Stomach (tissue), 9 donors: Measurements from ENCODE around the gene ZNF598. TPM values are rescaled to one million over a fixed set of nuclear protein-coding genes. Genes with fewer than 3 reads are reported as not detected.

Experiments used
- DNase-seq, 2 donors: peaks; one replicate each; pipeline versions ENCODE4 v3.0.0 to v3.0.0-alpha.2; 2013 to 2019
- H3K27ac ChIP-seq, 5 donors: fragments of 200-600 bp in 4 of 5; sonication (generic) in 4 of 5; one replicate each; pipeline ENCODE4 v1.5.1; 2013 to 2019; ENCODE audit warnings: mild to moderate bottlenecking in 1 of 5, moderate library complexity in 1 of 5
- H3K27me3 ChIP-seq, 3 donors: fragments of 200-600 bp; sonication (generic); one replicate each; pipeline ENCODE4 v1.5.1; 2017 to 2019; ENCODE audit warnings: mixed run types in 1 of 3
- H3K36me3 ChIP-seq, 4 donors: fragments of 200-600 bp; sonication (generic); 1 replicate in 3 of 4; 2 replicates in 1 of 4; pipeline ENCODE4 v1.5.1; 2016 to 2019
- H3K4me1 ChIP-seq, 4 donors: fragments of 200-600 bp; sonication (generic); one replicate each; pipeline ENCODE4 v1.5.1; 2016 to 2019
- H3K4me3 ChIP-seq, 4 donors: fragments of 200-600 bp; sonication (generic) in 3 of 4; one replicate each; pipeline ENCODE4 v1.5.1; 2016 to 2019; ENCODE audit warnings: mild to moderate bottlenecking in 1 of 4
- H3K9me3 ChIP-seq, 4 donors: fragments of 200-600 bp; sonication (generic); one replicate each; pipeline ENCODE4 v1.5.1; 2016 to 2019
- CTCF ChIP-seq, 7 experiments: fragments of 450-650 bp in 4 of 7; fragments of 200-600 bp in 3 of 7; sonication (generic) in 3 of 7; IDR thresholded peaks; one replicate each; pipeline ENCODE4 v1.5.1; 2016 to 2019; ENCODE audit warnings: antibody characterized with exemption in 7 of 7, control low read depth in 2 of 7, mild to moderate bottlenecking in 1 of 7
- EP300 ChIP-seq: sonication (generic); formaldehyde crosslinking; IDR thresholded peaks from one replicate; pipeline ENCODE4 v1.6.1; 2017; ENCODE audit warnings: antibody characterized with exemption
- POLR2A ChIP-seq, 4 donors: fragments of 450-650 bp; IDR thresholded peaks; one replicate each; pipeline ENCODE4 v1.6.1; 2016; ENCODE audit warnings: antibody characterized with exemption in 4 of 4, control low read depth in 2 of 4, mild to moderate bottlenecking in 1 of 4, moderate library complexity in 1 of 4
- POLR2AphosphoS5 ChIP-seq, 3 donors: sonication (generic); formaldehyde crosslinking; IDR thresholded peaks; one replicate each; pipeline ENCODE4 v1.6.1; 2016; ENCODE audit warnings: antibody characterized with exemption in 3 of 3
- WGBS, 5 donors: extraction: QIAGEN DNeasy Blood & Tissue Kit in 3 of 5; methylation state at CpG; one replicate each; pipeline versions ENCODE4 v1.1.5 to v1.1.7; 2013 to 2018; 5-methylcytosine and 5-hydroxymethylcytosine counted together
- intact Hi-C: fragments of 100-400 bp; cut with DNase I; formaldehyde crosslinking; loops from one replicate; pipeline ENCODE4 v1.15.1; 2023; ENCODE audit warnings: low total_unique reads
- polyA plus RNA-seq, 3 donors: library from polyadenylated mRNA; stranded (reverse); fragments of 200-250 nt; gene quantifications; one replicate each; pipeline ENCODE4 v1.2.3, GENCODE V29; 2013
- total RNA-seq, 5 donors: library from RNA; depleted of rRNA; stranded (reverse); fragments of >200 nt; gene quantifications; one replicate each; pipeline versions ENCODE4 v1.1.0 to v1.2.3, GENCODE V29; 2014 to 2016
- donor health status: healthy with polysubstance abuse.
- donor health status: Bipolar disorder and iron deficiency.
- donor health status: healthy.

Gene ZNF598
- total and polyA plus RNA-seq, 8 donors, result 16.3 to 86.2 (median 26.2) TPM

GRCh38 chr16:1991948-1992703, 17.5 kb downstream of the ZNF598 start:
- peak overlapping the region; percentile 38 to 45 (median 40) for H3K4me3 ChIP-seq
- no peaks in the 10 kb centered on the region for H3K9me3 ChIP-seq
- peaks cover 7 to 53% (median 35%) of the 10 kb centered on the region in 3 donors for H3K27me3 ChIP-seq
- DNase-seq, result peak; percentile 95 to 97
- intact Hi-C loops, result no loop called here
- H3K27ac ChIP-seq, result peak overlapping the region; percentile 40 to 73 (median 70)
- WGBS, 5 donors, result 3 to 19% (median 9%) methylated on average over 33 to 93 of the region's 96 CpGs
- H3K36me3 ChIP-seq, result peaks cover 0 to 17% (median 9%) of the 10 kb centered on the region in 4 donors
- H3K4me1 ChIP-seq, result peaks cover 27 to 48% (median 43%) of the 10 kb centered on the region in 4 donors
- peak in 2 of 3 donors; percentile 74 to 83 for TF ChIP-seq POLR2AphosphoS5 (IDR thresholded peaks at IDR 0.05)
- TF ChIP-seq CTCF (IDR thresholded peaks at IDR 0.05), result no peak

GRCh38 chr16:1991588-1991947, 18.1 kb downstream of the ZNF598 start:
- Histone ChIP-seq H3K4me1 (peaks cover 27 to 44% (median 43%) of the 10 kb centered on the region in 4 donors), H3K27ac (peak overlapping the region; percentile 40 to 73 (median 70)), H3K9me3 (no peaks in the 10 kb centered on the region), H3K4me3 (peak overlapping the region; percentile 38 to 45 (median 40)), H3K36me3 (peaks cover 3 to 17% (median 9%) of the 10 kb centered on the region in 4 donors), H3K27me3 (peaks cover 7 to 53% (median 35%) of the 10 kb centered on the region in 3 donors)
- intact Hi-C loops, result no loop called here
- WGBS, 5 donors, result 7 to 18% (median 18%) methylated on average over 10 to 22 of the region's 22 CpGs
- DNase-seq, result no peak
- no peak for TF ChIP-seq CTCF (IDR thresholded peaks at IDR 0.05)
- TF ChIP-seq POLR2A (IDR thresholded peaks at IDR 0.05), result no peak
- TF ChIP-seq POLR2AphosphoS5 (IDR thresholded peaks at IDR 0.05), result no peak
- TF ChIP-seq EP300, result no peak

DNA sequence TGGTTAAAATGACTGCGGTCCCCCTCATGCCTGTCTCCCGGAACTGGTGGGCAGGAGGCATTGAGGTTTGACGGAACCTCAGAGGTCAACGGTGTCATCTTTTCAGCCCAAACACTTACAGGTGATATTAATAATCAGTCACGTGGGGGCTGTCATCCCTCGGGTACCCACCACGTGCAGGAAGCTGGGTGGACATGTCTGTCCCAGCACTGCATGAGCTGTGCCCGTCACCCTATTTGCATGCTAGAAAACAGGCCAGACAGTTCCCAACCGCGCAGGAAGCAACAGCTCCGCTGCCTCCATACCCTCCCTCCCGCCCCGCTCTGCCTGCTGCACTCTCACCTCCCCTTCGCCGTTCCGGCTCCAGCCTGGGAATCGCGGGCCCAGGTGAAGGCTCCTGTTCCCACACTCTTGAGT, 18.5 kb downstream of the ZNF598 start:
- peaks cover 7 to 17% (median 13%) of the 10 kb centered on the region in 4 donors for H3K36me3 ChIP-seq
- H3K4me1 ChIP-seq, result peaks cover 27 to 44% (median 42%) of the 10 kb centered on the region in 4 donors
- TF ChIP-seq EP300 (no peak), CTCF (IDR thresholded peaks at IDR 0.05) (no peak), POLR2AphosphoS5 (IDR thresholded peaks at IDR 0.05) (peak in 1 of 3 donors; percentile 24), POLR2A (IDR thresholded peaks at IDR 0.05) (no peak)
- peaks cover 7 to 53% (median 35%) of the 10 kb centered on the region in 3 donors for H3K27me3 ChIP-seq
- H3K9me3 ChIP-seq, result no peaks in the 10 kb centered on the region
- peak overlapping the region in 3 of 5 donors; percentile 70 to 73 (median 71) for H3K27ac ChIP-seq
- intact Hi-C loops, result no loop called here
- H3K4me3 ChIP-seq, result peak overlapping the region; percentile 30 to 45 (median 40)
- WGBS, 5 donors, result 0 to 11% (median 9%) methylated on average over 3 to 18 of the region's 18 CpGs
- peak in 1 of 2 donors; percentile 51 for DNase-seq

DNA sequence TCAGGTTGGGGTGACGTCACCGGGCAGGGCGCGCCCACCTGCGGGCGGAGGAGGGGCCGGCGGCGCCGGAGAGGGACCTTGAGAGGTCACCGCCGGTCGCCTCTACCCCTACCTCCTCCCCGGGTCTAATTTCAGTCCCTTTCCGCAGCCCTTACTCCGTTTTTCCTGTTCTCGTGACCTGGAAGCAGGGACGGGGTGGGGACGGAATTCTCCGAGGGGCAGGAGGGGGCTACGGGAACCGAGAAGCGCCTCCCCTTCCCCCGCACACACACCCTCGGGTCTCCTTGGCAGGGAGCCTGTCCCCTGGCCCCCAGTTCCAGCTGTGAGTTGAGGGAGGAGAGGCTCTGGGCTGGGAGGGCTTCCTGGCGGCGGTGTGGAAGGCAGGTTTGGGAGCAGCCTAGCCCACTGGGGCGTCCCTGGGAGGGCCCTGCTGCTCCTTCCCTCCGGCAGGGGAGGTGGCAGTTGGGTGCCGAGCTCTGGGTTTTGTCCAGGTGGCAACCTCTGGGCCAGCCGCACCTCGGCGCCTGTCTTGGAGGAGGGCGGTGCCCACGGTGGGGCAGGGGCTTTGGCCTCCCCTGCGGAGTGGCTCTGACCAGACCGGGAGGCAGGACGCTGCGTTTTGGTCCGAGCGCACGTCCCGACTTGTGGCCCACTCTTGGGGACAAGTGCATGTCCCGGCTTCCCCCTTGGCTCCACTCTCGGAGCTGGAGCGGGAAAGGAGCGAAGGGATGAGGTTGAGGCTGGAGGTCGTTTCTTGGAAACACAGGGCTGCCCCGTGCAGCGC, 19.1 kb downstream of the ZNF598 start:
- no peak for TF ChIP-seq CTCF (IDR thresholded peaks at IDR 0.05)
- peaks cover 27 to 49% (median 47%) of the 10 kb centered on the region in 4 donors for H3K4me1 ChIP-seq
- H3K27me3 ChIP-seq, result peaks cover 7 to 53% (median 35%) of the 10 kb centered on the region in 3 donors
- peak; percentile 60 to 83 for DNase-seq
- no peaks in the 10 kb centered on the region for H3K9me3 ChIP-seq
- H3K27ac ChIP-seq, result peak overlapping the region in 3 of 5 donors; percentile 23 to 71 (median 44)
- peak overlapping the region; percentile 19 to 38 (median 32) for H3K4me3 ChIP-seq
- H3K36me3 ChIP-seq, result peaks cover 13 to 19% (median 19%) of the 10 kb centered on the region in 4 donors
- 0 to 4% (median 3%) methylated on average over 31 to 50 of the region's 50 CpGs for WGBS, 5 donors
- intact Hi-C loops, result no loop called here
